Measurements from ENCODE around the gene ITGAX. TPM values are rescaled to one million over a fixed set of nuclear protein-coding genes. Genes with fewer than 3 reads are reported as not detected.
"Not testable (repeated sequence)": the region's sequence is repeated elsewhere in the genome, so short reads cannot be mapped to it uniquely, and the experiment has no call there.

Gene ITGAX
- 1 to 10 TPM; 1.1 to 1.5 TPM for polyA plus RNA-seq

DNA sequence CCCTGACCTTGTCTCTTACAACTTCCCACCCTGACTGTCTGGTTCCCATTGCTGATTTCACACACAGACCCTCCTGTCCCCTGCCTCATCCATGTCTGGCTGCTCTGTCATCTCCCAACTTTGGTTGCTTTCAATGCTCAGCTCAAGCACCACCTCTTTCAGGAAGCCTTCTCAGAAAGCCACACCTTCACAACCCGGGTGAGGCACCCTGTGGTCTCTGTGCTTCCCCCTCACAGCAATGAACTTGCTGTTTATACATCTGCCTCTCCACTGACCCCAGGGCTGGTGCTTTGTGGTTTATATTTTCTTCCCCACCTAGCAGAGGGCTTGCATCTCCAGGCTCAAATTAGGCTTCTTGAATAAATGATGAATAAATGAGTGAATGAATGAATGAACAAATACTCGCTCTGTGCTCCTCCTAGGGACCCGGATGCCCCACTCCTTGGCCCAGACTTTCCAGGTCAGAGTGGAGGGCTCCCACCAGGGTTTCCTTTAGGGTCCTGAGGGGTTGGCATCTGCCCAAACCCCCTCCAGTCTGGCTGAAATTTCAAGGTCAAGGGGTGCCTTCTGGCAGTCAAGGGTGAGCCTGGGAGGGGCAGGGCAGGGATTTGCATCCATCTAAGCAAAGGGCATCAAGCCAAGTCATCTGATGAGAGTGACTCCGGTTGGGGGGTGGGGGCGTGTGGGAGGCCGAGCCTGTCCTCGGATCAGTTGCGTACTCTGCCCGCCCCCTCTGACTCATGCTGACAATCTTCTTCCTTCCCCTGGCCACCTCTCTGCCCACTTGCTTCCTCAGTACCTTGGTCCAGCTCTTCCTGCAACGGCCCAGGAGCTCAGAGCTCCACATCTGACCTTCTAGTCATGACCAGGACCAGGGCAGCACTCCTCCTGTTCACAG is at the start of gene ITGAX:
Gene ITGAX (plus strand): TSS at position 783 of the 898 bp plus-strand sequence. CDS start 79 bp downstream, at position 862.
- Histone ChIP-seq H3K4me1 (ENCODE audit: control insufficient read depth in 2 of 2, insufficient read depth in 2 of 2, low read length in 1 of 2) (no peaks in the 10 kb centered on the region), H3K36me3 (ENCODE audit: control insufficient read depth in 2 of 2, insufficient read depth in 2 of 2, low read length in 1 of 2) (no peaks in the 10 kb centered on the region), H3K4me3 (ENCODE audit: low read depth in 1 of 2, low read length in 2 of 2) (no peak within 1 kb of the TSS), H3K27ac (ENCODE audit: low read depth in 2 of 2, low read length in 1 of 2) (no peak within 1 kb of the TSS), H3K27me3 (ENCODE audit: control insufficient read depth in 1 of 2, insufficient read depth in 2 of 2, low read length in 2 of 2) (no peaks in the 10 kb centered on the region), H3K9me3 (ENCODE audit: control insufficient read depth in 2 of 2, insufficient read depth in 1 of 2, low read depth in 1 of 2, low read length in 1 of 2) (no peaks in the 10 kb centered on the region)
- WGBS, 2 donors: 31% methylated on average over 10 of the region's 10 CpGs

DNA sequence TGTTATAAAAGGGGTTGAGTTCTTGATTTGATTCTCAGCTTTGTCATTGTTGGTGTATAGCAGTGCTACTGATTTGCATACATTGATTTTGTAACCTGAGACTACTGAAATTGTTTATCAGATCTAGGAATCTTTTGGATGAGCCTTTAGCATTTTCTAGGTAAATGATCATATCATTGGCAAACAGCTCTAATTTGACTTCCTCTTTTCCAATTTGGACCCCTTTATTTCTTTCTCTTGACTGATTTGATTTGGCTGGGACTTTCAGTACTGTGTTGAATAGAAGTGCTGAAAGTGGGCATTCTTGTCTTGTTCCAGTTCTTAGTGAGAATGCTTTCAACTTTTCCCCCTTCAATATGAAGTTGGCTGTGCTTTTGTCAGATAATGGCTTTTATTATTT is 49.8 kb upstream of the ITGAX start:
- no peaks in the 10 kb centered on the region for H3K36me3 ChIP-seq (ENCODE audit: control insufficient read depth in 2 of 2, insufficient read depth in 2 of 2, low read length in 1 of 2)
- no peaks in the 10 kb centered on the region for H3K9me3 ChIP-seq (ENCODE audit: control insufficient read depth in 2 of 2, insufficient read depth in 1 of 2, low read depth in 1 of 2, low read length in 1 of 2)
- no peak overlapping the region for H3K27ac ChIP-seq (ENCODE audit: low read depth in 2 of 2, low read length in 1 of 2)
- no peak overlapping the region for H3K4me3 ChIP-seq (ENCODE audit: low read depth in 1 of 2, low read length in 2 of 2)
- H3K27me3 ChIP-seq (ENCODE audit: control insufficient read depth in 1 of 2, insufficient read depth in 2 of 2, low read length in 2 of 2): no peaks in the 10 kb centered on the region
- no peaks in the 10 kb centered on the region for H3K4me1 ChIP-seq (ENCODE audit: control insufficient read depth in 2 of 2, insufficient read depth in 2 of 2, low read length in 1 of 2)

DNA sequence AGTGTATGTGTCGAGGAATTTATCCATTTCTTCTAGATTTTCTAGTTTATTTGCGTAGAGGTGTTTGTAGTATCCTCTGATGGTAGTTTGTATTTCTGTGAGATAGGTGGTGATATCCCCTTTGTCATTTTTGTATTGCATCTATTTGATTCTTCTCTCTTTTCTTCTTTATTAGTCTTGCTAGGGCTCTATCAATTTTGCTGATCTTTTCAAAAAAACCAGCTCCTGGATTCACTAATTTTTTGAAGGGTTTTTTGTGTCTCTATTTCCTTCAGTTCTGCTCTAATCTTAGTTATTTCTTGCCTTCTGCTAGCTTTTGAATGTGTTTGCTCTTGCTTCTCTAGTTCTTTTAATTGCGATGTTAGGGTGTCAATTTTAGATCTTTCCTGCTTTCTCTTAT is 46.6 kb upstream of the ITGAX start:
- not testable (repeated sequence) for H3K4me3 ChIP-seq (ENCODE audit: low read depth in 1 of 2, low read length in 2 of 2); H3K27ac ChIP-seq (ENCODE audit: low read depth in 2 of 2, low read length in 1 of 2); H3K4me1 ChIP-seq (ENCODE audit: control insufficient read depth in 2 of 2, insufficient read depth in 2 of 2, low read length in 1 of 2); H3K27me3 ChIP-seq (ENCODE audit: control insufficient read depth in 1 of 2, insufficient read depth in 2 of 2, low read length in 2 of 2); H3K9me3 ChIP-seq (ENCODE audit: control insufficient read depth in 2 of 2, insufficient read depth in 1 of 2, low read depth in 1 of 2, low read length in 1 of 2); H3K36me3 ChIP-seq (ENCODE audit: control insufficient read depth in 2 of 2, insufficient read depth in 2 of 2, low read length in 1 of 2)
- WGBS, 2 donors: 80 to 100% methylated on average over 1 to 2 of the region's 3 CpGs

DNA sequence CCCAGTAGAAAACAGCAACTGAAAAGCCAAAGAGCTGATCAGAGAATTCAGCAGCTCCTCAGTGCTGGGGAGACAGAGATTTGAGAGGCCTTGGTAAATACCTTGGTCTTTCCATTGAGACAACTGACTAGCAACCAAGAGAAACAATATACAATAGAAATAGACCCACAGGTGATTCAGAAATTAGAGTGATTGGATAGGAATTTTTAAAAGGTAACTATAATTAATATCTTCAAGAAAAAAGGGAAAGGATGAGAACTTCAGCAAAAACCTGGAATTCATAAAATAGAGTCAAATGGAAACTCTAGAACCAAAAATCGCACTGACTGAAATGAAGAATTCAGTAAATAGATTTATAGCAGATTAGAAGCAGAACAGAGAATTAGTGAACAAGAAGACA is 32.5 kb upstream of the ITGAX start:
- Histone ChIP-seq H3K27me3 (ENCODE audit: control insufficient read depth in 1 of 2, insufficient read depth in 2 of 2, low read length in 2 of 2) (peaks cover 0 to 4% of the 10 kb centered on the region in 2 donors), H3K4me3 (ENCODE audit: low read depth in 1 of 2, low read length in 2 of 2) (no peak overlapping the region), H3K36me3 (ENCODE audit: control insufficient read depth in 2 of 2, insufficient read depth in 2 of 2, low read length in 1 of 2) (no peaks in the 10 kb centered on the region), H3K27ac (ENCODE audit: low read depth in 2 of 2, low read length in 1 of 2) (no peak overlapping the region), H3K4me1 (ENCODE audit: control insufficient read depth in 2 of 2, insufficient read depth in 2 of 2, low read length in 1 of 2) (no peaks in the 10 kb centered on the region), H3K9me3 (ENCODE audit: control insufficient read depth in 2 of 2, insufficient read depth in 1 of 2, low read depth in 1 of 2, low read length in 1 of 2) (peaks cover 0 to 4% of the 10 kb centered on the region in 2 donors)
- whole genome bisulfite sequencing, 2 donors: 79 to 84% methylated on average over 1 of the region's 1 CpG

DNA sequence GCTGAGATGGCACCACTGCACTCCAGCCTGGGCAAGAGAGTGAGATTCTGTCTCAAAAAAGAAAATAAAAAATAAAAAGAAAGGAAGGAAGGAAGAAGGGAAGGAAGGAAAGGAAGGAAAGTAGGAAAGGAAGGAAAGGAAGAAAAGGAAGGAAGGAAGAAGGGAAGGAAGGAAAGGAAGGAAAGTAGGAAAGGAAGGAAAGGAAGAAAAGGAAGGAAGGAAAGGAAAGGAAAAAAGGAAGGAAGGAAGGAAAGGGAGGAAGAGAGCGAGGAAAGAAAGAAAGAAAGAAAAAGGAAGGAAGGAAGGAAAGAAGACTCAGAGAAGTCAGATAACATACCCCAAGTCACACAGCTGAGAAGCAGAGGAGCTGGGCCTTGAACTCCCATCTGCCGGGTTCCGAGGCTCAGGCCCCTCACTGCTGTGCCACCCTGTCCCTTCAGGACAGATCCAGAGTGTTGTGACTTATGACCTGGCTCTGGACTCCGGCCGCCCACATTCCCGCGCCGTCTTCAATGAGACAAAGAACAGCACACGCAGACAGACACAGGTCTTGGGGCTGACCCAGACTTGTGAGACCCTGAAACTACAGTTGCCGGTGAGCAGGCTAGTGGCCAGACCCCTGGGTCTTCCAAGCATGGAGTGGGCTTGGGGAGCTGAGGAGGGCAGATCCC is 30.9 kb upstream of the ITGAX start:
- H3K27ac ChIP-seq (ENCODE audit: low read depth in 2 of 2, low read length in 1 of 2): no peak overlapping the region
- 90 to 91% methylated on average over 10 of the region's 10 CpGs for WGBS, 2 donors

DNA sequence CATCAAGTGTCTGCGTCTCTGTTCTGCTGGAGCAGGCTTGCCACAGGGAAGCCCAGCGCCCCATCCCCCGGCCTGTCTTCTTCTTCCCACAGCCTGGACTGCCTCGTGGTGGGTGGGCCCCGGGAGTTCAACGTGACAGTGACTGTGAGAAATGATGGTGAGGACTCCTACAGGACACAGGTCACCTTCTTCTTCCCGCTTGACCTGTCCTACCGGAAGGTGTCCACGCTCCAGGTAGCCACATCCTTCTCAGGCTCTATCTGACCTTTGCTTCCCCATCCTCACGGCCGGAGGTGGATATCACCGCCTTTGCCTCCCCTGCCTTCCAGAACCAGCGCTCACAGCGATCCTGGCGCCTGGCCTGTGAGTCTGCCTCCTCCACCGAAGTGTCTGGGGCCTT is 29.8 kb upstream of the ITGAX start:
- Histone ChIP-seq H3K4me3 (ENCODE audit: low read depth in 1 of 2, low read length in 2 of 2) (no peak overlapping the region), H3K36me3 (ENCODE audit: control insufficient read depth in 2 of 2, insufficient read depth in 2 of 2, low read length in 1 of 2) (no peaks in the 10 kb centered on the region), H3K27ac (ENCODE audit: low read depth in 2 of 2, low read length in 1 of 2) (no peak overlapping the region), H3K9me3 (ENCODE audit: control insufficient read depth in 2 of 2, insufficient read depth in 1 of 2, low read depth in 1 of 2, low read length in 1 of 2) (peaks cover 4 to 6% of the 10 kb centered on the region in 2 donors), H3K27me3 (ENCODE audit: control insufficient read depth in 1 of 2, insufficient read depth in 2 of 2, low read length in 2 of 2) (peaks cover 0 to 4% of the 10 kb centered on the region in 2 donors), H3K4me1 (ENCODE audit: control insufficient read depth in 2 of 2, insufficient read depth in 2 of 2, low read length in 1 of 2) (peaks cover 0 to under 1% of the 10 kb centered on the region in 2 donors)
- 77 to 85% methylated on average over 16 of the region's 16 CpGs for WGBS, 2 donors

More for the DNA sequence above, 30.9 kb upstream of the ITGAX start:
- Histone ChIP-seq H3K27me3 (ENCODE audit: control insufficient read depth in 1 of 2, insufficient read depth in 2 of 2, low read length in 2 of 2) (peaks cover 0 to 4% of the 10 kb centered on the region in 2 donors), H3K4me3 (ENCODE audit: low read depth in 1 of 2, low read length in 2 of 2) (no peak overlapping the region), H3K9me3 (ENCODE audit: control insufficient read depth in 2 of 2, insufficient read depth in 1 of 2, low read depth in 1 of 2, low read length in 1 of 2) (peaks cover 3 to 4% of the 10 kb centered on the region in 2 donors), H3K36me3 (ENCODE audit: control insufficient read depth in 2 of 2, insufficient read depth in 2 of 2, low read length in 1 of 2) (no peaks in the 10 kb centered on the region), H3K4me1 (ENCODE audit: control insufficient read depth in 2 of 2, insufficient read depth in 2 of 2, low read length in 1 of 2) (no peaks in the 10 kb centered on the region)

DNA sequence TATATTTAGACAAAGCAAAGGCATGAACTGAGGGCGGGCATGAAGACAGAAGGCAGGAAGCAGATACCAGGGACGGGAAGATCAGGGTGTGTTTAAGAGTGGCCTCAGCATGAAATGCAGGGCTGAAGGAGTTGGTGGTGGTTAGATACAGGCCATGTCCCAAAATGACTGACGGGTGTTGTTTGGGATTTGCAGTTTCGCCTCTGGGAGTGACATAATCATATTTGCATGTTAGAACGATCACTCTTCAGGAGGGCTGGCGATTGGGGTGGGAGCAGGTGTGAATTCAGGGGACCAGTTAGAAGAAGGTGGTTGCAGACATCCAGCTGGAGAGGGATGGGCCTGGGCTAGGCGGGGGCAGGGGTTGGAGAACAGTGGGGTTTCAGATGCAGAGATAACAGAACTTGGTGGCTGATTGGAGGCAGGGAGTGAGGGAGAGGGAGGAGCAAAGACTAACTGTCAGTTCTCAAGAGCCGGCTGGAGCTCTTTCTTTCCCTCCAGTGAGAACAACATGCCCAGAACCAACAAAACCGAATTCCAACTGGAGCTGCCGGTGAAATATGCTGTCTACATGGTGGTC is 27.2 kb upstream of the ITGAX start:
- 36 to 47% methylated on average over 10 of the region's 10 CpGs for WGBS, 2 donors
- peaks cover 5 to 9% of the 10 kb centered on the region in 2 donors for H3K4me1 ChIP-seq (ENCODE audit: control insufficient read depth in 2 of 2, insufficient read depth in 2 of 2, low read length in 1 of 2)
- no peak overlapping the region for H3K27ac ChIP-seq (ENCODE audit: low read depth in 2 of 2, low read length in 1 of 2)
- H3K4me3 ChIP-seq (ENCODE audit: low read depth in 1 of 2, low read length in 2 of 2): no peak overlapping the region
- H3K27me3 ChIP-seq (ENCODE audit: control insufficient read depth in 1 of 2, insufficient read depth in 2 of 2, low read length in 2 of 2): peaks cover 0 to 4% of the 10 kb centered on the region in 2 donors
- H3K36me3 ChIP-seq (ENCODE audit: control insufficient read depth in 2 of 2, insufficient read depth in 2 of 2, low read length in 1 of 2): no peaks in the 10 kb centered on the region
- peaks cover 0 to 6% of the 10 kb centered on the region in 2 donors for H3K9me3 ChIP-seq (ENCODE audit: control insufficient read depth in 2 of 2, insufficient read depth in 1 of 2, low read depth in 1 of 2, low read length in 1 of 2)

DNA sequence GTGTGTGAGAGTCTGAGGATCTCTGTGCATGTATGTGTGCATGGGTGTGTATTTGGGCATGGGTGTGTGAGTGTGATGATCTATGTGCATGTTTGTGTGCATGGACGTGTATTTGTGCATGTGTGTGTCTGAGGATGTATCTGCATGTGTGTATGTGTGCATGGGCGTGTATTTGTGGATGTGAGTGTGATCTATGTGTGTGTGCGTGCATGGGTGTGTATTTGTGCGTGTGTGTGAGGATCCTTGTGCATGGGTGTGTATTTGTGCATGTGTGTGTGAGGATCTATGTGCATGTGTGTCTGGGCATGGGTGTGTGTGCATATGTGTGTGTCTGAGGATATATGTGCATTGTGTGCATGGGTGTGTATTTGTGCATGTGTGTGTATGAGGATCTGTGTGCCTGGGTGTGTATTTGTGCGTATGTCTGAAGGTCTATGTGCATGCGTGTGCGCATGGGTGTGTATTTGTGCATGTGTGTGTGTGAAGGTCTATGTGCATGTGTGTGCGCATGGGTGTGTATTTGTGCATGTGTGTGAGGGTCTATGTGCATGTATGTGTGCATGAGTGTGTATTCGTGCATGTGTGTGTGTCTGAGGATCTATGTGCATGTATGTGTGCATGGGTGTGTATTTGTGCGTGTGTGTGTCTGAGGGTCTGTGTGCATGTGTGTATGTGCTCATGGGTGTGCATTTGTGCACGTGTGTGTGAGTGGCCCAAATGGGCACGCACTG is 26.5 kb upstream of the ITGAX start:
- Histone ChIP-seq H3K36me3 (ENCODE audit: control insufficient read depth in 2 of 2, insufficient read depth in 2 of 2, low read length in 1 of 2) (no peaks in the 10 kb centered on the region), H3K4me1 (ENCODE audit: control insufficient read depth in 2 of 2, insufficient read depth in 2 of 2, low read length in 1 of 2) (peaks cover 5 to 9% of the 10 kb centered on the region in 2 donors), H3K4me3 (ENCODE audit: low read depth in 1 of 2, low read length in 2 of 2) (no peak overlapping the region), H3K27me3 (ENCODE audit: control insufficient read depth in 1 of 2, insufficient read depth in 2 of 2, low read length in 2 of 2) (peaks cover 0 to 4% of the 10 kb centered on the region in 2 donors), H3K27ac (ENCODE audit: low read depth in 2 of 2, low read length in 1 of 2) (no peak overlapping the region), H3K9me3 (ENCODE audit: control insufficient read depth in 2 of 2, insufficient read depth in 1 of 2, low read depth in 1 of 2, low read length in 1 of 2) (peaks cover 0 to 6% of the 10 kb centered on the region in 2 donors)
- WGBS, 2 donors: 74 to 81% methylated on average over 12 of the region's 12 CpGs

Measured in esophagus (tissue), 2 donors.